A549 (cell line): ENCODE results near the gene NOPCHAP1. TPM values are rescaled to one million over a fixed set of nuclear protein-coding genes. Genes with fewer than 3 reads are reported as not detected.

Source experiments
- ATAC-seq, 2 experiments: fragments of 200-7000 bp in 1 of 2; fragments of >200 bp in 1 of 2; cut with Nextera tagmentation in 1 of 2; cut with Tn5 transposase in 1 of 2; 3 replicates each; pipeline versions ENCODE4 v1.8.0 to v1.9.1; 2018 to 2020; ENCODE audit warnings: mild to moderate bottlenecking in 1 of 2, moderate library complexity in 1 of 2
- CTCF ChIA-PET: fragments of 300-600 bp; sonication (Branson Sonifier 250); formaldehyde crosslinking; extraction: SDS; loops from one replicate; lab custom pipeline; 2021; ENCODE audit warnings: antibody characterized with exemption, inconsistent platforms; lab: Yijun Ruan, JAX
- POLR2A ChIA-PET: fragments of 350-600 bp; formaldehyde crosslinking; extraction: SDS; loops from one replicate; lab custom pipeline; 2021; ENCODE audit warnings: antibody characterized with exemption, inconsistent platforms; lab: Yijun Ruan, JAX
- DNase-seq, 2 experiments: peaks; one replicate each; pipeline versions ENCODE4 v3.0.0 to v3.0.0-alpha.2; 2011 to 2016; ENCODE audit warnings: low read depth in 1 of 2, low spot score in 1 of 2
- FAIRE-seq: peaks from 2 replicates; lab custom pipeline; 2011; peaks lifted over from hg19 to GRCh38; lab: Jason Lieb, UNC
- H3K27ac ChIP-seq, 2 experiments: fragments of >200 bp; sonication (Bioruptor Twin); formaldehyde crosslinking; 3 replicates each; pipeline ENCODE4 v1.5.1; 2016 to 2017
- H3K4me1 ChIP-seq: fragments of >200 bp; sonication (Bioruptor Twin); formaldehyde crosslinking; 3 replicates; pipeline ENCODE4 v1.6.1; 2016
- H3K4me2 ChIP-seq: fragments of >200 bp; sonication (Bioruptor Twin); formaldehyde crosslinking; 3 replicates; pipeline ENCODE4 v1.6.1; 2016
- H3K4me3 ChIP-seq: fragments of >200 bp; sonication (Bioruptor Twin); formaldehyde crosslinking; 3 replicates; pipeline ENCODE4 v1.5.1; 2016
- H3K9me3 ChIP-seq: fragments of >200 bp; sonication (Bioruptor Twin); formaldehyde crosslinking; 3 replicates; pipeline ENCODE4 v1.6.1; 2016
- CBX2 ChIP-seq: fragments of 200-600 bp; sonication (generic); IDR thresholded peaks from 2 replicates; pipeline ENCODE4 v1.6.1; 2016; ENCODE audit warnings: low read depth, mild to moderate bottlenecking, borderline replicate concordance
- CBX8 ChIP-seq: fragments of 200-600 bp; sonication (generic); IDR thresholded peaks from 2 replicates; pipeline ENCODE4 v1.6.1; 2016
- CEBPB ChIP-seq, 2 experiments: fragments of >200 bp in 1 of 2; sonication (Bioruptor Twin) in 1 of 2; formaldehyde crosslinking in 1 of 2; IDR thresholded peaks; 2 replicates each; pipeline ENCODE4 v1.6.1; 2012 to 2016
- CHD2 ChIP-seq: fragments of 150-350 bp; IDR thresholded peaks from 2 replicates; pipeline ENCODE4 v1.6.1; 2014; ENCODE audit warnings: low read length; ENCODE audit not compliant: partially characterized antibody
- E2F6 ChIP-seq: IDR thresholded peaks from 2 replicates; pipeline ENCODE4 v1.6.1; 2012; ENCODE audit warnings: low read depth, borderline replicate concordance
- ELK1 ChIP-seq: fragments of 150-350 bp; IDR thresholded peaks from 2 replicates; pipeline ENCODE4 v1.6.1; 2014; ENCODE audit warnings: low read depth, mild to moderate bottlenecking, low read length
- ESRRA ChIP-seq: fragments of 150-350 bp; IDR thresholded peaks from 2 replicates; pipeline ENCODE4 v1.6.1; 2014; ENCODE audit warnings: mild to moderate bottlenecking, low read length, borderline replicate concordance
- FOSB ChIP-seq: fragments of 250-450 bp; sonication (Bioruptor Pico); IDR thresholded peaks from 2 replicates; pipeline ENCODE4 v1.5.0; 2020; ENCODE audit warnings: mild to moderate bottlenecking, moderate library complexity
- FOSL2 ChIP-seq, 2 experiments: fragments of 450-650 bp in 1 of 2; fragments of >200 bp in 1 of 2; sonication (Bioruptor Twin) in 1 of 2; formaldehyde crosslinking; IDR thresholded peaks; 2 replicates each; pipeline versions ENCODE4 v1.5.0 to v1.6.1; 2016 to 2020; ENCODE audit warnings: mild to moderate bottlenecking in 1 of 2, moderate library complexity in 1 of 2
- FOXS1 ChIP-seq: fragments of 250-450 bp; sonication (Bioruptor Pico); IDR thresholded peaks from 2 replicates; pipeline ENCODE4 v1.5.0; 2020; ENCODE audit warnings: mild to moderate bottlenecking, moderate library complexity
- GATA3 ChIP-seq: IDR thresholded peaks from 2 replicates; pipeline ENCODE4 v1.6.1; 2012; ENCODE audit warnings: borderline replicate concordance
- HDAC2 ChIP-seq: fragments of 200-600 bp; sonication (generic); IDR thresholded peaks from 2 replicates; pipeline ENCODE4 v1.6.1; 2016
- HES2 ChIP-seq: fragments of >200 bp; sonication (Bioruptor Twin); formaldehyde crosslinking; IDR thresholded peaks from 2 replicates; pipeline ENCODE4 v1.6.1; 2016
- HEYL ChIP-seq: fragments of 250-450 bp; sonication (Bioruptor Pico); IDR thresholded peaks from 2 replicates; pipeline ENCODE4 v1.8.0; 2021; ENCODE audit warnings: mild to moderate bottlenecking, moderate library complexity
- HMGXB4 ChIP-seq: fragments of 250-450 bp; sonication (Bioruptor Pico); IDR thresholded peaks from 2 replicates; pipeline ENCODE4 v1.5.0; 2021; ENCODE audit warnings: mild to moderate bottlenecking, moderate library complexity, borderline replicate concordance
- HOXB13 ChIP-seq: fragments of 250-450 bp; sonication (Bioruptor Pico); IDR thresholded peaks from 2 replicates; pipeline ENCODE4 v1.5.0; 2020; ENCODE audit warnings: low read depth, mild to moderate bottlenecking, moderate library complexity
- HOXB5 ChIP-seq: fragments of 250-450 bp; sonication (Bioruptor Pico); IDR thresholded peaks from 2 replicates; pipeline ENCODE4 v1.5.0; 2020; ENCODE audit warnings: mild to moderate bottlenecking, moderate library complexity
- JUN ChIP-seq, 2 experiments: fragments of >200 bp; sonication (Bioruptor Twin); formaldehyde crosslinking; IDR thresholded peaks; 2 replicates in 1 of 2; 3 replicates in 1 of 2; pipeline ENCODE4 v1.6.1; 2016 to 2017
- JUNB ChIP-seq: fragments of >200 bp; sonication (Bioruptor Twin); formaldehyde crosslinking; IDR thresholded peaks from 2 replicates; pipeline ENCODE4 v1.6.1; 2016
- KDM1A ChIP-seq: fragments of 200-600 bp; sonication (generic); IDR thresholded peaks from 2 replicates; pipeline ENCODE4 v1.6.1; 2016; ENCODE audit warnings: low read depth, mild to moderate bottlenecking
- MAX ChIP-seq: IDR thresholded peaks from 2 replicates; pipeline ENCODE4 v1.6.1; 2012
- POLR2A ChIP-seq: IDR thresholded peaks from 2 replicates; pipeline ENCODE4 v1.6.1; 2012; ENCODE audit warnings: mild to moderate bottlenecking, low read length
- POLR2AphosphoS2 ChIP-seq: conservative IDR thresholded peaks from 2 replicates; pipeline ENCODE4 v1.6.1; 2012; ENCODE audit warnings: low read length, improper control_type of control experiment, inconsistent platforms
- RCOR1 ChIP-seq: fragments of 150-350 bp; IDR thresholded peaks from 2 replicates; pipeline ENCODE4 v1.6.1; 2014; ENCODE audit warnings: antibody characterized with exemption, low read length, low read depth
- RNF2 ChIP-seq: fragments of 200-600 bp; sonication (generic); IDR thresholded peaks from 2 replicates; pipeline ENCODE4 v1.6.1; 2016; ENCODE audit warnings: low read depth, mild to moderate bottlenecking, antibody characterized with exemption, moderate library complexity, borderline replicate concordance
- TP53 ChIP-seq: fragments of 250-450 bp; sonication (Bioruptor Pico); IDR thresholded peaks from 2 replicates; pipeline ENCODE4 v1.5.0; 2021; ENCODE audit warnings: mild to moderate bottlenecking, moderate library complexity
- ZC3H11A ChIP-seq: fragments of 450-650 bp; IDR thresholded peaks from 2 replicates; pipeline ENCODE4 v1.6.1; 2014; ENCODE audit warnings: antibody characterized with exemption, mild to moderate bottlenecking
- ZFP36 ChIP-seq: fragments of 450-650 bp; IDR thresholded peaks from 2 replicates; pipeline ENCODE4 v1.6.1; 2014; ENCODE audit warnings: borderline replicate concordance; ENCODE audit not compliant: partially characterized antibody
- ZNF302 ChIP-seq: fragments of 250-450 bp; sonication (Bioruptor Pico); IDR thresholded peaks from 2 replicates; pipeline ENCODE4 v1.9.0; 2021; ENCODE audit warnings: inconsistent platforms, mild to moderate bottlenecking, moderate library complexity
- ZSCAN20 ChIP-seq: fragments of 250-450 bp; sonication (Bioruptor Pico); IDR thresholded peaks from 2 replicates; pipeline ENCODE4 v1.8.0; 2022; ENCODE audit warnings: mild to moderate bottlenecking, moderate library complexity
- WGBS: methylation state at CpG from one replicate; pipeline ENCODE4 v1.1.6; 2017; ENCODE audit errors: missing lambda C conversion rate; 5-methylcytosine and 5-hydroxymethylcytosine counted together
- polyA plus RNA-seq, 4 experiments: library from polyadenylated mRNA; depleted of rRNA in 3 of 4; stranded (reverse); fragments of >200 nt; fragmentation: RNase III in 1 of 4; extraction: RNeasy Plus Mini Kit Qiagen cat#74134 plus additional on column Dnase treatment in 1 of 4; gene quantifications; 2 replicates in 3 of 4; 3 replicates in 1 of 4; pipeline ENCODE4 v1.2.3, GENCODE V29; 2011 to 2017

The NOPCHAP1 gene
- polyA plus RNA-seq, 2 of the 4 experiments (the other 2 are of a cell fraction), result 21.7 to 29.5 TPM

GRCh38 chr12:104964856-104965205, 21.3 kb upstream of the NOPCHAP1 start (continued):
- TF ChIP-seq HOXB13, result no peak
- no peak for TF ChIP-seq RCOR1
- no peak for TF ChIP-seq ZSCAN20 (CRISPR knock-in tag)
- TF ChIP-seq HES2, result no peak

GRCh38 chr12:104966677-104967076, 19.4 kb upstream of the NOPCHAP1 start:
- no peak for ATAC-seq
- FAIRE-seq, result no peak
- Histone ChIP-seq H3K4me3 (no peak overlapping the region), H3K27ac (no peak overlapping the region), H3K4me1 (no peaks in the 10 kb centered on the region), H3K4me2 (no peak overlapping the region), H3K9me3 (no peaks in the 10 kb centered on the region)
- POLR2A ChIA-PET, result no interaction called here
- 87% methylated on average over 4 of the region's 4 CpGs for WGBS
- DNase-seq, result no peak
- CTCF ChIA-PET, result interaction anchor here (1.0 kb wide), 1 partner anchor 10 kb away, joined by 3 read pairs; no protein-coding TSS in a partner anchor
- no peak for TF ChIP-seq POLR2A
- TF ChIP-seq TP53 (CRISPR knock-in tag), result no peak
- no peak for TF ChIP-seq HEYL
- TF ChIP-seq ZC3H11A, result no peak
- no peak for TF ChIP-seq CBX8
- no peak for TF ChIP-seq CEBPB (IDR thresholded peaks at IDR 0.05)
- no peak for TF ChIP-seq JUNB
- no peak for TF ChIP-seq POLR2AphosphoS2
- no peak for TF ChIP-seq GATA3
- no peak for TF ChIP-seq HOXB13
- TF ChIP-seq JUN (IDR thresholded peaks at IDR 0.05), result no peak
- no peak for TF ChIP-seq FOSL2 (IDR thresholded peaks at IDR 0.05)
- TF ChIP-seq FOSL2 (CRISPR knock-in tag; IDR thresholded peaks at IDR 0.05), result no peak
- no peak for TF ChIP-seq FOSB (CRISPR knock-in tag)

GRCh38 chr12:104969343-104969742, 16.8 kb upstream of the NOPCHAP1 start:
- no peak overlapping the region for H3K4me3 ChIP-seq
- no peak overlapping the region for H3K4me2 ChIP-seq
- POLR2A ChIA-PET, result no interaction called here
- no peak overlapping the region for H3K27ac ChIP-seq
- no peaks in the 10 kb centered on the region for H3K9me3 ChIP-seq
- no peak for DNase-seq
- WGBS, result 82% methylated on average over 3 of the region's 3 CpGs
- CTCF ChIA-PET, result interaction anchor here (0.7 to 0.9 kb wide), 3 partner anchors 27 to 588 kb away, joined by 3 to 4 read pairs (median 4); no protein-coding TSS in a partner anchor
- no peak for TF ChIP-seq CBX2
- TF ChIP-seq ZSCAN20 (CRISPR knock-in tag), result no peak
- TF ChIP-seq ESRRA, result no peak
- no peak for TF ChIP-seq JUNB
- TF ChIP-seq HDAC2, result no peak
- no peak for TF ChIP-seq CHD2
- TF ChIP-seq POLR2AphosphoS2, result no peak
- no peak for TF ChIP-seq HOXB5 (CRISPR knock-in tag)
- TF ChIP-seq TP53 (CRISPR knock-in tag), result no peak
- TF ChIP-seq MAX, result no peak
- no peak for TF ChIP-seq JUN (IDR thresholded peaks at IDR 0.05)
- TF ChIP-seq FOSL2 (IDR thresholded peaks at IDR 0.05), result no peak
- no peak for TF ChIP-seq FOSL2 (CRISPR knock-in tag; IDR thresholded peaks at IDR 0.05)
- TF ChIP-seq ZFP36, result no peak
- TF ChIP-seq ELK1, result no peak
- no peak for TF ChIP-seq E2F6
- TF ChIP-seq ZNF302 (CRISPR knock-in tag), result no peak
- no peak for TF ChIP-seq RNF2
- TF ChIP-seq FOXS1 (CRISPR knock-in tag), result no peak
- no peak for TF ChIP-seq HMGXB4
- no peak for TF ChIP-seq KDM1A
- FAIRE-seq, result no peak
- ATAC-seq, result no peak
- no peaks in the 10 kb centered on the region for H3K4me1 ChIP-seq
